Nephron progenitor cell (in vitro differentiated cells): ENCODE data around the gene CAMTA1.

Experiments used
- DNase-seq: peaks from one replicate; pipeline ENCODE4 v3.0.0; 2021
- H3K27ac Mint-ChIP-seq: 2 replicates; pipeline ENCODE4 v1.8.0; 2021; ENCODE audit warnings: mild to moderate bottlenecking, moderate library complexity, mixed read lengths
- H3K27me3 Mint-ChIP-seq: 2 replicates; pipeline ENCODE4 v1.8.0; 2021; ENCODE audit warnings: mild to moderate bottlenecking, low read depth, mixed read lengths; ENCODE audit not compliant: poor library complexity
- H3K36me3 Mint-ChIP-seq: 2 replicates; pipeline ENCODE4 v1.8.0; 2021; ENCODE audit warnings: low read depth, mixed read lengths
- H3K4me1 Mint-ChIP-seq: 2 replicates; pipeline ENCODE4 v1.8.0; 2021; ENCODE audit warnings: mixed read lengths
- H3K4me3 Mint-ChIP-seq: 2 replicates; pipeline ENCODE4 v1.8.0; 2021; ENCODE audit warnings: mild to moderate bottlenecking, moderate library complexity, mixed read lengths
- H3K9me3 Mint-ChIP-seq: 2 replicates; pipeline ENCODE4 v1.8.0; 2021; ENCODE audit warnings: mild to moderate bottlenecking, moderate library complexity, mixed read lengths
- CTCF ChIP-seq: fragments of 200-600 bp; sonication (generic); IDR thresholded peaks from 2 replicates; pipeline ENCODE4 v1.5.0; 2021; ENCODE audit warnings: antibody characterized with exemption

Gene CAMTA1

DNA sequence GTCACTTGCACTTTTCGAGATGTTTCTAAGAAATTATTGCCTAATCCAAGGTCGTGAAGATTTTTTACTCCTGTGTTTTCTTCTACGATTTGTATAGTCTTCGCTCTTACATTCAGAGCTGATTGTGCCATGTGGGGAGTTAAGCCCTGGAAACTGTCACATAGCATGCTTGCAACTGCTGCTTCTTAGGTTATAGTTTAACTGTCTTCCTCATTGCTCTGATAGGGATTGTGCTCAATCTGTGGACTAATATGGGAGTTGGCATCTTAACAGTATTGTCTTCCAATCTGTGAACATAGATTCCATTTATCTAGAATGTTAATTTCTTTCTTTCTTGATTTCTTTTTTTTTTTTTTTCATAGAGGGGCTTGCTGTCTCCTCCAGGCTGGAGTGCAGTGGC lies 34.8 kb upstream of the CAMTA1 start:
- no peak overlapping the region for H3K27ac Mint-ChIP-seq

GRCh38 chr1:6753320-6754140 lies 31.7 kb upstream of the CAMTA1 start:
- H3K9me3 Mint-ChIP-seq = peaks cover 8% of the 10 kb centered on the region
- H3K4me3 Mint-ChIP-seq = no peak overlapping the region
- H3K36me3 Mint-ChIP-seq = no peaks in the 10 kb centered on the region
- no peak overlapping the region for H3K27ac Mint-ChIP-seq
- DNase-seq = no peak
- peaks cover 7% of the 10 kb centered on the region for H3K4me1 Mint-ChIP-seq
- H3K27me3 Mint-ChIP-seq = peaks cover 34% of the 10 kb centered on the region
- no peak for TF ChIP-seq CTCF

More for the DNA sequence above, 34.8 kb upstream of the CAMTA1 start:
- H3K27me3 Mint-ChIP-seq = peaks cover 32% of the 10 kb centered on the region
- TF ChIP-seq CTCF = no peak
- H3K36me3 Mint-ChIP-seq = no peaks in the 10 kb centered on the region
- H3K4me1 Mint-ChIP-seq = peaks cover 7% of the 10 kb centered on the region
- peaks cover 8% of the 10 kb centered on the region for H3K9me3 Mint-ChIP-seq
- no peak overlapping the region for H3K4me3 Mint-ChIP-seq
- no peak for DNase-seq

DNA sequence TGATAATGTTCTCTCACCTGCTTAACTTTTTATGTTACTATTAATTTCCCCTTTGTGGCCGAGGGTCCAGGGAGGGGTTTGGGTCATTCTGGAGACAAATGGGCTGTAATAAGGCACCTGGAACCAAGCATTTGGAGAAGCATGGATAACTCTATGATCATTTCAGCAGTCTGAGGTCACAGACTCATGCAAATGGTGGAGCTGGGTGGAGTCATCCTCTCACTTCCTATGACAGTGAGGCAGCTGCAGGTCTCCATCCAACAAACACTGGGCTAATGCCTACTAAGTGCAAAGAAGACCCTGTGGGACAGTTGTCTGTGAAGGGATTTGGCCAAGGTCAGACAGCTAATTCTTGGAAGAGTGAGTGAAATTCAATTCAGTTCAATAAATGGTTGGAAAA lies 28.8 kb upstream of the CAMTA1 start:
- Mint-ChIP-seq H3K27me3 (peaks cover 20% of the 10 kb centered on the region), H3K36me3 (no peaks in the 10 kb centered on the region), H3K27ac (no peak overlapping the region), H3K4me3 (no peak overlapping the region), H3K9me3 (no peaks in the 10 kb centered on the region), H3K4me1 (peaks cover 7% of the 10 kb centered on the region)
- no peak for TF ChIP-seq CTCF
- DNase-seq = no peak

DNA sequence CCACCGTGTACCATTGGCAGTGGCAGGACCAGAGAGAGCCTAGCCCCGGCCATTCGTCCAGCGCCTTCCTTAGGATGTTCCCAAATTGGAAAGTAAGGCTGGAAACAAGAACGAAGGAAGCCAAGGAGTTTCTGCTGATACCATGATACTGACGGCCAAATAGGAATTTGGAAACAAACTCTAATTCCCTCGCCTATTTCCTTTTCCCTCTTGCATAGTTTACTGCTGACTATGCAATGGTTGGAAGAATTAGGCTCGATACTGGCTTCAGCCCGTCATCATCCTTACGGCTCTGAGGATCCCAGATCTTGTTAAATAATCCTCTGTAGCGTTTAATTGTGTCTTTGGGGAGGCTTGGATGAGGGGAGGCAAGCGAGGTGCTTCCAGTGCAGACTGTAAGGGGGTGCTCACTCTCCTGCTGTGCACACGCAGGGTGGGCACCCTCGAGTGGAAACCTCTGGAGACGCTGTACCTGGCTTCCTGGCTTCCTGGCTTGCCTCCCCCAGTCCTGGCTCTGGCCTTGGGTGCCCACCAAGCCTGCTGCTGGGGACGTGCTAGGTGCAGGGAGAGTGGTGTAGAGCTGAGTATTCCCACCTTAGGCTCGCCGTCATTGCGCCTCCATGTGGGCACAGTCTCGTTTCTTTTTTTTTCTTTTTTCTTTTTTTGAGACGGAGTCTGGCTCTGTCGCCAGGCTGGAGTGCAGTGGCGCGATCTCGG lies 27.4 kb upstream of the CAMTA1 start:
- no peak overlapping the region for H3K27ac Mint-ChIP-seq
- H3K27me3 Mint-ChIP-seq = peaks cover 16% of the 10 kb centered on the region
- H3K36me3 Mint-ChIP-seq = no peaks in the 10 kb centered on the region
- no peak overlapping the region for H3K4me3 Mint-ChIP-seq
- TF ChIP-seq CTCF = no peak
- no peaks in the 10 kb centered on the region for H3K4me1 Mint-ChIP-seq
- no peaks in the 10 kb centered on the region for H3K9me3 Mint-ChIP-seq
- no peak for DNase-seq

DNA sequence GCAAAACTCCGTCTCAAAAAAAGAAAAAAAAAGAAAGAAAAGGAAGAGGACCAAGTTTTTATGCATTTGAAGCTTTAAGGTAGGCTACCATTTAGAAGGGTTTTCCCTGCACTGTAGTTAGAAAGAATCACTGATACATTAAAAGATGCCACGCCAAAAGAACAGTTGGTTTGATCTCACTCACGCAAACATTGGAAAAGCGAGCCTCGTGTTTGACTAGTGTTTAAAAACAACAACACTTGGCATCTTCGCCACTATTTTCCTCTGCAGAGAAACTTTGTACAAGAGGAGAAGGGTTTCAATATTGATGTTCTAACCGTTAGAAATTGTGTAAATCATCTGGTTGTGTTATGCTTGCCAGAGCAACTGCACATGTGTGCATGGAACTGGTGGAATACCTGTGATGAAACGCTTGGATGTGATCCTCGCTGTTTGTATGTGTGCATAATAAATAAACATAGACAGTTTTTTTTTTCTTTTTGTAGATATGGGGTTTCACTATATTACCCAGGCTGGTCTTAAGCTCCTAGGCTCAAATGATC lies 24.0 kb upstream of the CAMTA1 start:
- Mint-ChIP-seq H3K9me3 (no peaks in the 10 kb centered on the region), H3K4me1 (no peaks in the 10 kb centered on the region), H3K27me3 (peaks cover 16% of the 10 kb centered on the region), H3K27ac (no peak overlapping the region), H3K36me3 (no peaks in the 10 kb centered on the region), H3K4me3 (no peak overlapping the region)
- TF ChIP-seq CTCF = no peak
- no peak for DNase-seq
